Coronary artery (tissue), 2 donors: ENCODE measurements around the gene PARD6G.
"Not testable (repeated sequence)": the region's sequence is repeated elsewhere in the genome, so short reads cannot be mapped to it uniquely, and the experiment has no call there.

Experiments used
- DNase-seq: peaks from one replicate; pipeline ENCODE4 v3.0.0-alpha.2; 2017; ENCODE audit warnings: low spot score
- H3K27ac ChIP-seq, 2 donors: fragments of 200-600 bp; sonication (generic); one replicate each; pipeline ENCODE4 v1.5.1; 2016 to 2019
- H3K4me3 ChIP-seq: fragments of 200-600 bp; sonication (generic); 2 replicates; pipeline ENCODE4 v1.5.1; 2016; ENCODE audit warnings: mild to moderate bottlenecking, moderate library complexity
- CTCF ChIP-seq: fragments of 200-600 bp; sonication (generic); IDR thresholded peaks from one replicate; pipeline ENCODE4 v1.5.1; 2019; ENCODE audit warnings: antibody characterized with exemption

The PARD6G gene

GRCh38 chr18:80239830-80240229 lies 7.5 kb downstream of the PARD6G start:
- TF ChIP-seq CTCF, result no peak
- H3K4me3 ChIP-seq, result no peak overlapping the region
- DNase-seq, result no peak
- no peak overlapping the region for H3K27ac ChIP-seq

GRCh38 chr18:80238651-80239260 lies 8.6 kb downstream of the PARD6G start:
- TF ChIP-seq CTCF, result no peak
- no peak for DNase-seq
- Histone ChIP-seq H3K27ac (no peak overlapping the region), H3K4me3 (no peak overlapping the region)

- H3K4me3 ChIP-seq, DNase-seq, H3K27ac ChIP-seq: not testable (repeated sequence)
Observed at GRCh38 chr18:80237519-80237918, 9.8 kb downstream of the PARD6G start.

- no peak for TF ChIP-seq CTCF
- no peak for DNase-seq
- Histone ChIP-seq H3K27ac (no peak overlapping the region), H3K4me3 (no peak overlapping the region)
Observed at GRCh38 chr18:80234398-80234797, 12.9 kb downstream of the PARD6G start.

- H3K4me3 ChIP-seq, result no peak overlapping the region
- H3K27ac ChIP-seq, result no peak overlapping the region
- no peak for TF ChIP-seq CTCF
- DNase-seq, result no peak
Observed at GRCh38 chr18:80233899-80234298, 13.4 kb downstream of the PARD6G start.

- Histone ChIP-seq H3K27ac (no peak overlapping the region), H3K4me3 (no peak overlapping the region)
- no peak for TF ChIP-seq CTCF
- DNase-seq, result no peak
Observed at GRCh38 chr18:80233201-80233835, 14.0 kb downstream of the PARD6G start.

GRCh38 chr18:80232710-80233109 lies 14.6 kb downstream of the PARD6G start:
- peak; percentile 66 for DNase-seq
- TF ChIP-seq CTCF, result no peak
- H3K4me3 ChIP-seq, result no peak overlapping the region
- no peak overlapping the region for H3K27ac ChIP-seq
